HUES6 (cell line): ENCODE measurements around the gene ORAI1.
"Not testable (repeated sequence)": the region's sequence is repeated elsewhere in the genome, so short reads cannot be mapped to it uniquely, and the experiment has no call there.

ENCODE experiments used
- H3K27ac ChIP-seq: 2 replicates; pipeline ENCODE4 v1.7.0; 2013; ENCODE audit warnings: low read depth, mild to moderate bottlenecking, low read length, inconsistent platforms
- H3K27me3 ChIP-seq: 2 replicates; pipeline ENCODE4 v1.6.1; 2013; ENCODE audit warnings: low read length; ENCODE audit not compliant: control insufficient read depth, insufficient read depth
- H3K36me3 ChIP-seq: 2 replicates; pipeline ENCODE4 v1.6.1; 2013; ENCODE audit warnings: low read length; ENCODE audit not compliant: control insufficient read depth, insufficient read depth
- H3K4me1 ChIP-seq: 2 replicates; pipeline ENCODE4 v1.6.1; 2013; ENCODE audit warnings: low read length; ENCODE audit not compliant: control insufficient read depth, insufficient read depth
- H3K4me3 ChIP-seq: 2 replicates; pipeline ENCODE4 v1.5.1; 2013; ENCODE audit warnings: low read depth, low read length
- H3K9ac ChIP-seq: one replicate; pipeline ENCODE4 v1.6.1; 2013; ENCODE audit warnings: mild to moderate bottlenecking, low read length
- H3K9me3 ChIP-seq: 2 replicates; pipeline ENCODE4 v1.6.1; 2013; ENCODE audit warnings: low read depth, low read length; ENCODE audit not compliant: control insufficient read depth, insufficient read depth

Gene ORAI1

DNA sequence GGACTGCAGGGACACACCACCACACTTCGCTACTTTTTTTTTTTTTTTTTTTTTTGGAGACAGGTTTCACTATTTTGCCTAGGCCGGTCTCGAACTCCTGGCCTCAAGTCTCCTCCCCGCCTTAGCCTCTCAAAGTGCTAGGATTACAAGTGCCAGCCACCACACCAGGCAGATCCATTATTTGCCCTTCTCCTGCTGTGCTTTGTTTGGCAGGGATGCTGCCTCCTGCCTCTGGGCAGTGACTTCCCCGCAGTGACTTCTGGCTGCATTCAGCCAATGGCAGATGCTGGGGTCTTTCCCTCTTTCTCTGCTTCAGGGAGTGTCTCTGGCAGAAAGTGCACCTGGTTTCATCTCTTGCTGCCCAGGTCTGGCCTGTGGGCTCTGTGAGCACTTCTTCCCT is 49.9 kb downstream of the ORAI1 start:
- Histone ChIP-seq H3K36me3 (no peaks in the 10 kb centered on the region), H3K4me3 (no peak overlapping the region), H3K9ac (no peak overlapping the region), H3K27ac (no peak overlapping the region), H3K9me3 (no peaks in the 10 kb centered on the region), H3K4me1 (peaks cover 22% of the 10 kb centered on the region), H3K27me3 (no peaks in the 10 kb centered on the region)

DNA sequence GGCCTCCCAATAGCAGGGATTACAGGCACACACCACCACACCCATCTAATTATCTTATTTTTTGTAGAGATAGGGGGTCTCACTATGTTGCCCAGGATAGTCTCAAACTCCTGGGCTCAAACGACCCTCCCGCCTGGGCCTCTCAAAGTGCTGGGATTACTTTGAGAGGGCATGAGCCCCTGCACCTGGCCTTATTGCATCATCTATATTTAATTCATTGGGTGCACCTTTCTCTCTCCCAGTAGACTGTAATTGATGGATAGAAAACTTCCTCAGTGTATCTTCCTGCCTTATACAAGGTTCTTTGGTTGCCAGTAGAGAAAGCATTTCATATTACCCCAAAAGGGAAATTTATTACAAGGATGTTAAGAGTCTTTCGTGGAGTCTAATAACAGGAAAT is 52.0 kb downstream of the ORAI1 start:
- Histone ChIP-seq H3K27ac (no peak overlapping the region), H3K4me1 (peaks cover 9% of the 10 kb centered on the region), H3K36me3 (no peaks in the 10 kb centered on the region), H3K4me3 (no peak overlapping the region), H3K27me3 (no peaks in the 10 kb centered on the region), H3K9me3 (no peaks in the 10 kb centered on the region), H3K9ac (no peak overlapping the region)

DNA sequence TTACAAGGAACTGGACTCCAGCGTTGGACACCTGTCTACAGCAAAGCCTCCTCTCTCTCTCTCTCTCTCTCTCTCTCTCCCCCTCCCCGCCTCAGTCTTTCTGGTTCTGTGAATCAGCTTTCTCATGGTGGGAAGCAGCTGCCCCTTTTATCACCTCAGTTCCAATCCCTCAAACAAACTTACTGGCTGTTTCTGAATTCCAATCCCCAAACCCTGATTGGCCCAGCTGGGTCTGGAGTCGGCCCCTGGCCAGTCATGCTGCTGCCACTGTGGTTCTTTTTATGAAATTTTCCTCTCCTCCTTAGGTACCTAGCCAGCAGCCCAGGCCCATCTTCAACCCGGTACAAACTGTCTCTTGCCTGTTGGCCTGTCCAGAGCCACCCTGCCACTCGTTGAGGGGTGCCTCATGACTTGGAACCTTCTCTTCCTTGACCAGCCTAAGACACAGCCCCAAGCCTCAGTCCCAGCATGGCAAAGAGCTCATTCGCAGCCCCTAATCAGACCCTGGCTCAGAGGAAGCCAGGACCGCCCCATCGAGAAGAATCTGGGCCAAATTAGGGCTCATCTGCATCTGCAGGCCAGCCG is 52.5 kb downstream of the ORAI1 start:
- peak overlapping the region; percentile 13 for H3K9ac ChIP-seq
- H3K4me1 ChIP-seq = peaks cover 7% of the 10 kb centered on the region; the same call in 1 of the 2 replicates
- no peak overlapping the region for H3K4me3 ChIP-seq
- H3K9me3 ChIP-seq = no peaks in the 10 kb centered on the region
- no peaks in the 10 kb centered on the region for H3K27me3 ChIP-seq
- H3K27ac ChIP-seq = no peak overlapping the region
- H3K36me3 ChIP-seq = no peaks in the 10 kb centered on the region

DNA sequence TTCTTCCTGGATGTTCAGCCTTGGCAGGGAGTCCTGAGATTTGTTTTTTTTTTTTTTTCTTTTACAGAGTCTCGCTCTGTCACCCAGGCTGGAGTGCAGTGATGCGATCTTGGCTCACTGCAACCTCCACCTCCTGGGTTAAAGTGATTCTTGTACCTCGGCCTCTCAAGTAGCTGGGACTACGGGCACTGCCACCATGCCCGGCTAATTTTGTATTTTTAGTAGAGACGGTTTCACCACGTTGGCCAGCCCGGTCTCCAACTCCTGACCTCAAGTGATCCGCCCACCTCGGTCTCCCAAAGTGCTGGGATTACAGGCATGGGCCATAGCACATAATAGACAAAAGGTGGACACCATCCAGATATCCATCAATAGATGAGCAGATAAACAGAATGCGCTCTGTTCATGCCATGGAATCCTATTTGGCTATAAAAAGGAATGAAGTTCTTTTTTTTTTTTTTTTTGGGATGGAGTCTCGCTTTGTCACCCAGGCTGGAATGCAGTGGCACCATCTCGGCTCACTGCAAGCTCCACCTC is 53.4 kb downstream of the ORAI1 start:
- not testable (repeated sequence) for H3K9me3 ChIP-seq, H3K4me1 ChIP-seq, H3K4me3 ChIP-seq, H3K27me3 ChIP-seq, H3K27ac ChIP-seq, H3K36me3 ChIP-seq, H3K9ac ChIP-seq

DNA sequence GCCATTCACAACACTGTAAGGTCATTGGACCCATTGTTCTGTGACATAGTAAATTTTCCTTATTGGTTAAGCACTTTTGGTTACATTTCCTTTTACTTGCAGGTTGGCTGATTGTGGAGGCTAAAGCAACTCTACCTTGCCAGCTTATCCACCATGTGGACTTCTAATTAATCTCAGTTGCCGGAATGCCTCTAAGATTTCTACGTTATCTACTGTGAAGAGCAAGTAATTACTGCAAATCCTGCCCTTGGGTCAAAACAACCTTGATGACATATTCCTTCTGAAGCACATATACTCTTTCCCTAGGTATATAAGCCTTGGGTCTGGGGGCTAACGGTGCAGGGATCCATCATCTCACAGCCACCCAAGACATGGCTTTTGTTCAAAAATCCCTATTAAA is 62.6 kb downstream of the ORAI1 start:
- H3K9me3 ChIP-seq = no peaks in the 10 kb centered on the region

DNA sequence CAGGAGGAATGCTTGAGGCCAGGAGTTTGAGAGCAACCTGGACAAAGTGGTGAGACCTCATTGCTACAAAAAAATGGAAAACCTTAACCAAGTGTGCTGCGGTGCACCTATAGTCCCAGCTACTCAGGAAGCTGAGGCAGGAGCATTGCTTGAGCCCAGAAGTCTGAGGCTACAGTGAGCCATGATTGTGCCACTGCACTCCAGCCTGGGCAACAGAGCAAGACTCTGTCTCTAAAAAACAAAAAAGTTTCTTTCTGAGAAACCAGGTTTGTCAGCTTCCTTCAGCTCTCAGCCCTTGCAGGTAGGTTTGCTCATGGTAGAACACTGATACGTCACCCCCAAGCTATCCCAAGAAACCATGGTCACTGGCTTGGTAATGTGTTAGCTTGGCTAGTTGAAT is 63.1 kb downstream of the ORAI1 start:
- H3K9me3 ChIP-seq = no peaks in the 10 kb centered on the region
- H3K4me1 ChIP-seq = peaks cover 2% of the 10 kb centered on the region; the same call in 1 of the 2 replicates
- H3K27ac ChIP-seq = no peak overlapping the region
- no peak overlapping the region for H3K9ac ChIP-seq
- H3K27me3 ChIP-seq = no peaks in the 10 kb centered on the region
- H3K36me3 ChIP-seq = no peaks in the 10 kb centered on the region
- H3K4me3 ChIP-seq = no peak overlapping the region

More for the DNA sequence above, 62.6 kb downstream of the ORAI1 start:
- H3K4me1 ChIP-seq = peaks cover 2% of the 10 kb centered on the region; the same call in 1 of the 2 replicates
- no peaks in the 10 kb centered on the region for H3K27me3 ChIP-seq
- H3K27ac ChIP-seq = no peak overlapping the region
- no peak overlapping the region for H3K9ac ChIP-seq
- no peaks in the 10 kb centered on the region for H3K36me3 ChIP-seq
- no peak overlapping the region for H3K4me3 ChIP-seq
